SH-SY5Y (cell line): Measurements from ENCODE around the gene TMEM267.

Experiments
- GATA2 ChIP-seq: IDR thresholded peaks from 2 replicates; pipeline ENCODE4 v1.6.1; 2011; ENCODE audit warnings: mild to moderate bottlenecking, low read depth, low read length
- GATA3 ChIP-seq: IDR thresholded peaks from 2 replicates; pipeline ENCODE4 v1.6.1; 2011; ENCODE audit warnings: low read depth, mild to moderate bottlenecking, low read length, moderate library complexity

- no peak for TF ChIP-seq GATA2
- TF ChIP-seq GATA3: no peak
Observed at GRCh38 chr5:43437062-43437660, 46.5 kb downstream of the TMEM267 start.
